22Rv1 (cell line): Measurements from ENCODE around the gene WRAP73.

Source experiments
- H3K27ac ChIP-seq: fragments of 450-650 bp; 2 replicates; pipeline ENCODE4 v1.5.1; 2017
- ZFX ChIP-seq: fragments of 450-650 bp; IDR thresholded peaks from 2 replicates; pipeline ENCODE4 v1.6.1; 2017; ENCODE audit warnings: antibody characterized with exemption, borderline replicate concordance
- TF ChIP-seq, protein P1 (sequence below): fragments of 450-650 bp; IDR thresholded peaks from 2 replicates; pipeline ENCODE4 v1.5.1; 2017; ENCODE audit warnings: mild to moderate bottlenecking

WRAP73 gene

DNA sequence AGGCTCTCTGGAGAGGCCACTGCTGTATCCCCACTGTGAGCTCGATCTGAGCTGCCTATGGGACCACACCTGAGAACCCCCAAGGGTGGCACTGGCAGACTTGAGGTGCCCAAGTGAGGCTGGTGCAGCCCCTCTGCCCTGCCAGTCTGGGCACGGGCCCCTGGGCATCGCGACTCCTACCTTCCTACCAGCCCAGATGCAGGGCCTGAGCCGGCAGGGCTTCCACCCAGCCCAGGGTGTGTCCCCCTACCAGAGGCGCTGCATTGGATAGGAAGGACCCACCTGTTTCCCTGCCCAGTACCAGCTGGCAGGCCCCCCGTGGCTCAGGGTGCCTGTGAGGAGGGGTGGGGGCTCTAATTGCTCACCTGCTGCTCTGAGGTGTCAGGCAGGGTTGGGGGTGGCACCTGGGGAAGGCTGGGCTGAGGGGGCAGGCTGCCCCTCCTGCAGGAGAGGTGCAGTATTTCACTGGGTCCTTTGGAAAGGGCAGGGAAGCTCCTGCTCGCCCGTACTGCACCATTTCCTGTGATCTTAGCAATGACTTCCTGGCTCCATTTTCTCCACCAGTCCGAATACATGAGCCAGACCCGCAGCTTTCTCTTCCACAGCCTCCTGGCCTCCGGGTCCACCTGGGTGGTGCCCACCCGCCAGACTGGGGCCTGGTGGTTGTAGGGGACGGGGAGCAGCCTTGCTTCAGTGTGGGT lies 14.2 kb upstream of the WRAP73 start:
- H3K27ac ChIP-seq = no peak overlapping the region
- TF ChIP-seq, protein P1, sequence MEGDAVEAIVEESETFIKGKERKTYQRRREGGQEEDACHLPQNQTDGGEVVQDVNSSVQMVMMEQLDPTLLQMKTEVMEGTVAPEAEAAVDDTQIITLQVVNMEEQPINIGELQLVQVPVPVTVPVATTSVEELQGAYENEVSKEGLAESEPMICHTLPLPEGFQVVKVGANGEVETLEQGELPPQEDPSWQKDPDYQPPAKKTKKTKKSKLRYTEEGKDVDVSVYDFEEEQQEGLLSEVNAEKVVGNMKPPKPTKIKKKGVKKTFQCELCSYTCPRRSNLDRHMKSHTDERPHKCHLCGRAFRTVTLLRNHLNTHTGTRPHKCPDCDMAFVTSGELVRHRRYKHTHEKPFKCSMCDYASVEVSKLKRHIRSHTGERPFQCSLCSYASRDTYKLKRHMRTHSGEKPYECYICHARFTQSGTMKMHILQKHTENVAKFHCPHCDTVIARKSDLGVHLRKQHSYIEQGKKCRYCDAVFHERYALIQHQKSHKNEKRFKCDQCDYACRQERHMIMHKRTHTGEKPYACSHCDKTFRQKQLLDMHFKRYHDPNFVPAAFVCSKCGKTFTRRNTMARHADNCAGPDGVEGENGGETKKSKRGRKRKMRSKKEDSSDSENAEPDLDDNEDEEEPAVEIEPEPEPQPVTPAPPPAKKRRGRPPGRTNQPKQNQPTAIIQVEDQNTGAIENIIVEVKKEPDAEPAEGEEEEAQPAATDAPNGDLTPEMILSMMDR = no peak
- TF ChIP-seq ZFX = no peak

GRCh38 chr1:3662080-3662671 lies 12.3 kb upstream of the WRAP73 start:
- no peak overlapping the region for H3K27ac ChIP-seq
- no peak for TF ChIP-seq ZFX
- TF ChIP-seq, protein P1 = no peak

DNA sequence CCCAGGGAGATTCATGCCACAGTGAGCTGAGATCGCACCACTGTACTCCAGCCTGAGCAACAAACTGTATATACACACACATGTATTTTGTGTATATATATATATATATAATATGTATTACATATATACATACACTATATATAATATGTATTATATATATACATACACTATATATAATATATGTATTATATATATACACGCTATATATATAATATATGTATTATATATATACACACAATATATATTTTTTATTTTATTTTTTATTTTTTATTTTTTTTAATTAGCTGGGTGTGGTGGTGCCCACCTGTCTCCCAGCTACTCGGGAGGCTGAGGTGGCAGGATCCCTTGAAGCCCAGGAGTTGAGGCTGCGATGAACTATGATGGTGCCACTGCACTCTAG lies 11.7 kb upstream of the WRAP73 start:
- TF ChIP-seq, protein P1 = no peak
- no peak for TF ChIP-seq ZFX
- no peak overlapping the region for H3K27ac ChIP-seq

GRCh38 chr1:3660704-3661103 lies 10.8 kb upstream of the WRAP73 start:
- H3K27ac ChIP-seq = no peak overlapping the region
- TF ChIP-seq, protein P1 = no peak
- TF ChIP-seq ZFX = no peak

DNA sequence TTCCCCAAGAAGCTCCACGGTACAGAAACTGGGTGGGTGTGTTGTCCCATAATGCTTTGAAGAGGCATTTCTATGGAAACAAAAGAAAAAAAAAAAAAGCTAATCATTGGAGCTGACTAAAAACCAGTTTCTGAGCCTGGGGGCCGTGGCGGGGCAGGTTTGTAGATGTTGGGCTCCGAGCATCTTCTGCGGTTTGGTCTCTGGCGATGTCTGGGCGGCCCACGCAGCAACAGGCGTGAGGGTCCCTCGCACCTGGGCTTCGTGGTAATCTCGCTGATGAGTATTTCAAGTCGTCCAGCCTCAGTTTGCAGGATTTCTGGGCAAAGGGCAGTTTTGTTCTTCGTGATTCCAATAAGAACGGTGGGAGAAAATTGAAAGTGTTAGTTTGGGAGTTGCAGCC lies 9.2 kb upstream of the WRAP73 start:
- no peak for TF ChIP-seq ZFX
- TF ChIP-seq, protein P1 = no peak
- H3K27ac ChIP-seq = no peak overlapping the region

DNA sequence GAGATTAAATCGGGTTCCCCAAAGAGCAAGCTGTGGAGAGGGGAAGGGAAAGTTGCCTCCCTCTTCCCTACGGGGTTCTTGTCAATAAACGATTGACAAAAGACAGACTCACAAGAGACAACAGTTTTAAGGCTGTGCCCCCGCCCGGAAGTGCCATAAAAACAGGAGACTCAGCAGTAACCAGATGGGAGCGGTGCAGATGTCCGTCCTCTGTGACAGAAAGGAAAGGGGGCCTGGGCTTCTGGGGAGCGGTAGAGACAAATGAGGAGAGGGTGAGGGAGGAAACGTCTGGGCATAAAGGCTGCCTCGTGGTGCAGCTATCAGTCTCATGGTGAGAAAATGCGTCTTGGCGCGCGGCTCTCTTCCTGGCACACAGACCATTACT lies 8.3 kb upstream of the WRAP73 start:
- TF ChIP-seq, protein P1 = no peak
- no peak for TF ChIP-seq ZFX
- H3K27ac ChIP-seq = no peak overlapping the region

DNA sequence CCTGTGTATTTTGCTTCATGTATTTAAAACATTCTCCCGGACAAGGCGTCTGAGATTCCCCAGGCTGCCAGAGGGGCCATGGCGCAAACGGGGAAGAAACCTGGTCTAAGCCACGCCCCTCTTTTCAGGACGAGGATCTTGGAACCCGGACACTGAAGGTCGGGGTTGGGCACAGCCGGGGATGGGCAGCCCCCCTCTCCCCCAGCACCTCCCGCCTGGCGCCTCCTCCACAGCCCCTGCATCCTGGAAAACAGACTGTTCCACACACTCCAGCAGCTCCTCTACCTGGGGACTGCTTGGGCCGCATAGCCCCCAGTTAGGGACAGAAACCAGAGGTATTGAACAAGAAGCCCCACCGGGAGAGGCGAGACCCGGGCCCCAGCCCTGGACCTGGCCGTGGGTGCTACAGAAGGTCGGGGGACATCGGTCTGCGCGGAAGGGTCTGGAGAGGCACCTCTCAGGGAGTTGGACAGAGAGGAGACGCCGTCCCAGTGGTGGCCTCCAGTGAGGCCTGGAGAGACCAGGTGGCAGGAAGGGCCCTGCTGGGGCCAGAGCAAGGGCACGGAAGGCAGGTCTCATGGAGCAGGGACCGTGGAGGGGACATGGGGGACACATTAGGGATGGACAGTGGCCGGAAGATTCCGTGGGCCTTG lies 7.8 kb upstream of the WRAP73 start:
- no peak overlapping the region for H3K27ac ChIP-seq
- TF ChIP-seq ZFX = no peak
- TF ChIP-seq, protein P1 = no peak
